ENCODE results near the gene HIVEP3. TPM values are rescaled to one million over a fixed set of nuclear protein-coding genes. Genes with fewer than 3 reads are reported as not detected.
A peak's percentile ranks its signal among the peaks of the same experiment; 100 is the strongest.

Gene HIVEP3
- total RNA-seq, 1 donor from 2014 or later: 1.2 TPM

DNA sequence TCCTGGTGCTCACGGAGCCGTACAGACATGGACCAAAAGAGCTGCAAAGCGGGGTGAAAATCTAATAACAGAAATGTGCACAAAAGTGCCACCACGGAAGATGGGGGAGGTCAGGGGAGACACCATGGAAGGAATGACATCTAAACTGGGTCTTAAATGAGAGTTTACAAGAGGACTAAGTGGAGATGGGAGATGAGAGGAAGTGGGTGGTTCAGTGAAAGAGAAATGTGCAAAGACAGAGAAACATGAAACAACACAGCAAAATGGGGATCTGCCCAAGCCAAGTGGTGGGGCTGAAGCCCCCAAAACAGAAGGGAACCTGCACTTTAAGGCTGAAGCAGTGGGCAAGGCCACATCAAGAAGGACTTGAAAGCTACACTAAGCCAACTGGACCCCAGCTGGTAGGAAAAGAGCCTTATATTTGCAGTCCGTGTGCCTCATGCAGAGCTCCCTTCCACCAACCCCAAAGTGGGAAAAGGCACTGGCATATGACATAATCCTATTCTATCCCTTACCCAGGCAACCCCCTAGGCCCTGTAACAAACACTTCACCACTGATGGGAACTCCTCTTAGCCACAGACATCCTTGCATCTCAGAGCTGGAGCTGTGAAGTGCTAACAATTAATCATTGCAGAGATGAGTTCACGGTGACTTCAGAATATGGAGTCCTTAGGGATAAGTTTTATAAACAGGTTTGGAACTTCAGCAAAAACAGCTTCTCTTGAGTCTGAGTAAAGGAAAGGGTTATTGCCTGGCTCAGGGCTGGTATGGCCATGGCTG lies 235.7 kb downstream of the HIVEP3 start:
- H3K27ac Mint-ChIP-seq (ENCODE audit: unreplicated experiment): no peak overlapping the region
- TF ChIP-seq, protein P1, sequence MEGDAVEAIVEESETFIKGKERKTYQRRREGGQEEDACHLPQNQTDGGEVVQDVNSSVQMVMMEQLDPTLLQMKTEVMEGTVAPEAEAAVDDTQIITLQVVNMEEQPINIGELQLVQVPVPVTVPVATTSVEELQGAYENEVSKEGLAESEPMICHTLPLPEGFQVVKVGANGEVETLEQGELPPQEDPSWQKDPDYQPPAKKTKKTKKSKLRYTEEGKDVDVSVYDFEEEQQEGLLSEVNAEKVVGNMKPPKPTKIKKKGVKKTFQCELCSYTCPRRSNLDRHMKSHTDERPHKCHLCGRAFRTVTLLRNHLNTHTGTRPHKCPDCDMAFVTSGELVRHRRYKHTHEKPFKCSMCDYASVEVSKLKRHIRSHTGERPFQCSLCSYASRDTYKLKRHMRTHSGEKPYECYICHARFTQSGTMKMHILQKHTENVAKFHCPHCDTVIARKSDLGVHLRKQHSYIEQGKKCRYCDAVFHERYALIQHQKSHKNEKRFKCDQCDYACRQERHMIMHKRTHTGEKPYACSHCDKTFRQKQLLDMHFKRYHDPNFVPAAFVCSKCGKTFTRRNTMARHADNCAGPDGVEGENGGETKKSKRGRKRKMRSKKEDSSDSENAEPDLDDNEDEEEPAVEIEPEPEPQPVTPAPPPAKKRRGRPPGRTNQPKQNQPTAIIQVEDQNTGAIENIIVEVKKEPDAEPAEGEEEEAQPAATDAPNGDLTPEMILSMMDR (conservative IDR thresholded peaks at IDR 0.05): no peak
- DNase-seq (ENCODE audit: low read depth, low spot score): no peak
- no peak overlapping the region for H3K4me3 Mint-ChIP-seq
- H3K36me3 Mint-ChIP-seq (ENCODE audit: low read depth): no peaks in the 10 kb centered on the region
- no peaks in the 10 kb centered on the region for H3K4me1 Mint-ChIP-seq
- no peaks in the 10 kb centered on the region for H3K27me3 Mint-ChIP-seq (ENCODE audit: low read depth)
- H3K9me3 Mint-ChIP-seq: no peaks in the 10 kb centered on the region

DNA sequence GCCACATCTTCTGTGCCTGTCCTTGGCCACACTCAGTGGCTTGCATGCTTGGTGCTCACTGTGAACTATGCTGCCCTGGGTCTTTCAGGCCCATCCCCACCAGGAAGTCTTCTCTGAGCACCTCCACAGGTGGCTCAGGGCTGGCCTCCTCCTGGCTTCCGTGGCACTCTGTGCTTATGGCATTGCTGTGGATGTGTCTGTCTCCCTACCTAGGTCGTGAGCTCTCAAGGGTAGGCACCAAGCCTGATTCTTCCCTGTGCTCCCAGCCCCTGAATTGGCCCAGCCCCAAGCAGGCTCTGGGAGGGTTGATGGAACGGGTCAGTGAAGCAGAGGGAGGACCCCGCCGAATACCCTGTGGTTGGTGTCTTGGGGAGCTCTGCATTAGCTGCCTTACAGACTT lies 236.6 kb downstream of the HIVEP3 start:
- Mint-ChIP-seq H3K4me1 (no peaks in the 10 kb centered on the region), H3K27me3 (ENCODE audit: low read depth) (no peaks in the 10 kb centered on the region), H3K4me3 (no peak overlapping the region), H3K27ac (ENCODE audit: unreplicated experiment) (no peak overlapping the region), H3K36me3 (ENCODE audit: low read depth) (no peaks in the 10 kb centered on the region), H3K9me3 (no peaks in the 10 kb centered on the region)
- TF ChIP-seq, protein P1 (conservative IDR thresholded peaks at IDR 0.05): no peak
- no peak for DNase-seq (ENCODE audit: low read depth, low spot score)

DNA sequence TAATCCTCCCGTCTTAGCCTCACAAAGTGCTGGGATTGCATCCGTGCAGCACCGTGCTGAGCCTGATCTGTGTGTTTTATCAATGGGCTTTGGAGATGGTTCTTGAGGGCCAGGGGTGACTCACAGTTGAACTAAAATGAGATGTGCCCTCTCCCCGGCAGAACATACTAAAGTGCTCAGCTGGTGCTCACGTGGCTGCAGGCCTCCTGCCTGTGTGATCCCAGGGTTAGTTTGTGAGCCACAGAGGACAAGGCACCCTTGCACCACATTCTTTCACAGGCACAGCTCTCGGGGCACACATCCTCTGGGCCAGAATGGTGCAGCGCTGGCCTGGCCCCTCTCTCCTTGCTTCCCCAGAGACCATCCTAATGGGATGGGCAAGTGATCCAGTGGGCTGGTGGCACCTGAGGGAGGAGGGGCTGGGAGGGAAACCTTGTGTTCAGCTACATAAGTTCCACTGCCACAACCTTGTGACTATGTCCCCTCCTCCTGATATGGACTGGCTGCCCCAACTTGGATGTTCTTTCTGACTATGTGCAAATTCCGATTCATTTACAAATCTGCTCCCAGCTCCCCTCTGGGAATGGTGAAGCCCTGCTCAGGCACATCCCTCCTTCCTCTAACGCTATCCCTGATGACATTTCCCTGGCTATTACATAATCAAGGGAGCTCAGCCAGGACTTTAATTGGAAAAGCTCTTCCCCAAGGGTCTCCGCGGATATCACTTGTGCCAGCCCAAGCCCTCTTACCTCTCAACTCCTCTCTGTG lies 237.2 kb downstream of the HIVEP3 start:
- TF ChIP-seq, protein P1 (conservative IDR thresholded peaks at IDR 0.05): no peak
- no peaks in the 10 kb centered on the region for H3K36me3 Mint-ChIP-seq (ENCODE audit: low read depth)
- DNase-seq (ENCODE audit: low read depth, low spot score): no peak
- H3K9me3 Mint-ChIP-seq: no peaks in the 10 kb centered on the region
- peak overlapping the region; percentile 21 for H3K27ac Mint-ChIP-seq (ENCODE audit: unreplicated experiment)
- no peaks in the 10 kb centered on the region for H3K27me3 Mint-ChIP-seq (ENCODE audit: low read depth)
- H3K4me1 Mint-ChIP-seq: no peaks in the 10 kb centered on the region
- no peak overlapping the region for H3K4me3 Mint-ChIP-seq

DNA sequence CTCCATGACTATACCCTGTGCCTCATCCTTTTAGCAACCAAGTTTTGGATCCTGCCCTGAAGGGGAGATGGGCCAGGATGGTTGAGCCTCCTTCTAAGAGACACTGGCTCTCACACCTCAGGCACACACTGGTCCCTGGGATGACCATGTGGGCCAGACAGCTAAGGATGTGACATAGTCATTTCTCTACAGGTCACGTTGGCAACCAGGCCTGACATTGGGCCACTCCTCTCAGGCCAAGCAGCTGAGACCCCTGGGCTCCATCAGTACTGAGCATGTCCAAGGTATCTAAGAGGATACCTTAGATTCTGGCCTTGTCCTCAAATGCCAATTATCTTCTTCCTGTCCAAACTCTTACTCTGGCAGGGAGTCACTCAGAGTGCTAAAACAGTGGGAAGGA lies 238.7 kb downstream of the HIVEP3 start:
- H3K27me3 Mint-ChIP-seq (ENCODE audit: low read depth): peaks cover 3% of the 10 kb centered on the region
- no peak for DNase-seq (ENCODE audit: low read depth, low spot score)
- TF ChIP-seq, protein P1 (conservative IDR thresholded peaks at IDR 0.05): no peak
- no peaks in the 10 kb centered on the region for H3K36me3 Mint-ChIP-seq (ENCODE audit: low read depth)
- H3K4me3 Mint-ChIP-seq: no peak overlapping the region
- H3K4me1 Mint-ChIP-seq: no peaks in the 10 kb centered on the region
- H3K27ac Mint-ChIP-seq (ENCODE audit: unreplicated experiment): no peak overlapping the region
- no peaks in the 10 kb centered on the region for H3K9me3 Mint-ChIP-seq

DNA sequence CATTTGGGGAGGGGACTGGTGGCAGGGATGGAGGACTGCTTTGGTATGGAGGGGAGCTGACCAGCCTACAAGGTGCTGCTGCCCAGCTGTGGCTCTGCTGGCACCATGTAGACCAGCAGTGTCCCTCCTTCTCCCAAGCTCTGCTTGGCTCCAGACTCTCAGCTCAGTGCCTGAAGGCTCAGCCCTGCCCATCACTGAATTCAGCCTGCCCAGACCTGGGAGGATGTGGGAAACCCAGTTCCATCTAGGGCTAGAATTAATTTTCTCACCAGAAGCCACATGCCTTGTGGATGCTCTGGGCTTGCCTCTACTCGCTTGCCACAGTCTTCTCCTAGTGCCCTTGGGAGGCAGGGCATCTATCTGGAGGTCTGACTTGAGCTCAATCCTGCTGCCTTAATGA lies 239.2 kb downstream of the HIVEP3 start:
- H3K4me1 Mint-ChIP-seq: no peaks in the 10 kb centered on the region
- DNase-seq (ENCODE audit: low read depth, low spot score): no peak
- H3K36me3 Mint-ChIP-seq (ENCODE audit: low read depth): no peaks in the 10 kb centered on the region
- peak overlapping the region; percentile 12 for H3K27ac Mint-ChIP-seq (ENCODE audit: unreplicated experiment)
- no peak overlapping the region for H3K4me3 Mint-ChIP-seq
- no peaks in the 10 kb centered on the region for H3K9me3 Mint-ChIP-seq
- peaks cover 4% of the 10 kb centered on the region for H3K27me3 Mint-ChIP-seq (ENCODE audit: low read depth)
- TF ChIP-seq, protein P1 (conservative IDR thresholded peaks at IDR 0.05): no peak

Measured in neural crest cell (in vitro differentiated cells).